Measurements from ENCODE around the gene TTC17.
"Not testable (repeated sequence)": the region's sequence is repeated elsewhere in the genome, so short reads cannot be mapped to it uniquely, and the experiment has no call there.

The TTC17 gene

GRCh38 chr11:43358801-43359421 lies at the start of gene TTC17:
Gene TTC17 (plus strand): TSS chr11:43358920. CDS start chr11:43358955, 35 bp downstream.
- DNase-seq (ENCODE audit: low read depth) = peak; percentile 91

GRCh38 chr11:43311791-43312607 lies 46.7 kb upstream of the TTC17 start, which contains the start of gene API5:
Gene API5 (plus strand): TSS chr11:43311996. CDS start chr11:43312128, 132 bp downstream.
- peak; percentile 88 for DNase-seq (ENCODE audit: low read depth)

GRCh38 chr11:43315966-43316365 lies 42.8 kb upstream of the TTC17 start:
- DNase-seq (ENCODE audit: low read depth) = no peak

GRCh38 chr11:43316451-43316850 lies 42.3 kb upstream of the TTC17 start:
- no peak for DNase-seq (ENCODE audit: low read depth)

GRCh38 chr11:43327987-43328386 lies 30.7 kb upstream of the TTC17 start:
- DNase-seq (ENCODE audit: low read depth) = no peak

GRCh38 chr11:43328482-43328881 lies 30.2 kb upstream of the TTC17 start:
- DNase-seq (ENCODE audit: low read depth) = no peak

GRCh38 chr11:43341159-43341558 lies 17.6 kb upstream of the TTC17 start:
- DNase-seq (ENCODE audit: low read depth) = no peak

GRCh38 chr11:43351426-43351825 lies 7.3 kb upstream of the TTC17 start:
- DNase-seq (ENCODE audit: low read depth) = not testable (repeated sequence)

GRCh38 chr11:43354311-43354710 lies 4.4 kb upstream of the TTC17 start:
- DNase-seq (ENCODE audit: low read depth) = no peak

- no peak for DNase-seq (ENCODE audit: low read depth)
Observed at GRCh38 chr11:43356336-43356735, 2.4 kb upstream of the TTC17 start.

- no peak for DNase-seq (ENCODE audit: low read depth)
Observed at GRCh38 chr11:43358279-43358800, 380 bp upstream of the TTC17 start.

GRCh38 chr11:43359422-43359818 lies 700 bp downstream of the TTC17 start:
- no peak for DNase-seq (ENCODE audit: low read depth)

- no peak for DNase-seq (ENCODE audit: low read depth)
Observed at GRCh38 chr11:43360361-43361032, 1.8 kb downstream of the TTC17 start.

- DNase-seq (ENCODE audit: low read depth) = no peak
Observed at GRCh38 chr11:43366677-43367076, 8.0 kb downstream of the TTC17 start.

- no peak for DNase-seq (ENCODE audit: low read depth)
Observed at GRCh38 chr11:43367382-43368178, 8.9 kb downstream of the TTC17 start.

GRCh38 chr11:43376065-43376464 lies 17.3 kb downstream of the TTC17 start:
- no peak for DNase-seq (ENCODE audit: low read depth)

- no peak for DNase-seq (ENCODE audit: low read depth)
Observed at GRCh38 chr11:43376594-43376993, 17.9 kb downstream of the TTC17 start.

GRCh38 chr11:43377389-43377788 lies 18.7 kb downstream of the TTC17 start:
- DNase-seq (ENCODE audit: low read depth) = no peak

GRCh38 chr11:43378897-43379296 lies 20.2 kb downstream of the TTC17 start:
- no peak for DNase-seq (ENCODE audit: low read depth)

- no peak for DNase-seq (ENCODE audit: low read depth)
Observed at GRCh38 chr11:43381802-43382201, 23.1 kb downstream of the TTC17 start.

GRCh38 chr11:43382614-43383013 lies 23.9 kb downstream of the TTC17 start:
- DNase-seq (ENCODE audit: low read depth) = no peak

GRCh38 chr11:43384393-43384792 lies 25.7 kb downstream of the TTC17 start:
- no peak for DNase-seq (ENCODE audit: low read depth)
